Stimulated activated CD4-positive, alpha-beta T cell treated with anti-CD3 and anti-CD28 coated beads, Interleukin-12 subunit alpha, Interleukin-12 subunit beta, amount 100 ng/mL, for 4 hours (primary cell): Measurements from ENCODE around the gene NRDE2.

Experiments
- DNase-seq: peaks from one replicate; pipeline ENCODE4 v3.0.0-alpha.2; 2020

Gene NRDE2, protein sequence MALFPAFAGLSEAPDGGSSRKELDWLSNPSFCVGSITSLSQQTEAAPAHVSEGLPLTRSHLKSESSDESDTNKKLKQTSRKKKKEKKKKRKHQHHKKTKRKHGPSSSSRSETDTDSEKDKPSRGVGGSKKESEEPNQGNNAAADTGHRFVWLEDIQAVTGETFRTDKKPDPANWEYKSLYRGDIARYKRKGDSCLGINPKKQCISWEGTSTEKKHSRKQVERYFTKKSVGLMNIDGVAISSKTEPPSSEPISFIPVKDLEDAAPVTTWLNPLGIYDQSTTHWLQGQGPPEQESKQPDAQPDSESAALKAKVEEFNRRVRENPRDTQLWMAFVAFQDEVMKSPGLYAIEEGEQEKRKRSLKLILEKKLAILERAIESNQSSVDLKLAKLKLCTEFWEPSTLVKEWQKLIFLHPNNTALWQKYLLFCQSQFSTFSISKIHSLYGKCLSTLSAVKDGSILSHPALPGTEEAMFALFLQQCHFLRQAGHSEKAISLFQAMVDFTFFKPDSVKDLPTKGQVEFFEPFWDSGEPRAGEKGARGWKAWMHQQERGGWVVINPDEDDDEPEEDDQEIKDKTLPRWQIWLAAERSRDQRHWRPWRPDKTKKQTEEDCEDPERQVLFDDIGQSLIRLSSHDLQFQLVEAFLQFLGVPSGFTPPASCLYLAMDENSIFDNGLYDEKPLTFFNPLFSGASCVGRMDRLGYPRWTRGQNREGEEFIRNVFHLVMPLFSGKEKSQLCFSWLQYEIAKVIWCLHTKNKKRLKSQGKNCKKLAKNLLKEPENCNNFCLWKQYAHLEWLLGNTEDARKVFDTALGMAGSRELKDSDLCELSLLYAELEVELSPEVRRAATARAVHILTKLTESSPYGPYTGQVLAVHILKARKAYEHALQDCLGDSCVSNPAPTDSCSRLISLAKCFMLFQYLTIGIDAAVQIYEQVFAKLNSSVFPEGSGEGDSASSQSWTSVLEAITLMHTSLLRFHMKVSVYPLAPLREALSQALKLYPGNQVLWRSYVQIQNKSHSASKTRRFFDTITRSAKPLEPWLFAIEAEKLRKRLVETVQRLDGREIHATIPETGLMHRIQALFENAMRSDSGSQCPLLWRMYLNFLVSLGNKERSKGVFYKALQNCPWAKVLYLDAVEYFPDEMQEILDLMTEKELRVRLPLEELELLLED

DNA sequence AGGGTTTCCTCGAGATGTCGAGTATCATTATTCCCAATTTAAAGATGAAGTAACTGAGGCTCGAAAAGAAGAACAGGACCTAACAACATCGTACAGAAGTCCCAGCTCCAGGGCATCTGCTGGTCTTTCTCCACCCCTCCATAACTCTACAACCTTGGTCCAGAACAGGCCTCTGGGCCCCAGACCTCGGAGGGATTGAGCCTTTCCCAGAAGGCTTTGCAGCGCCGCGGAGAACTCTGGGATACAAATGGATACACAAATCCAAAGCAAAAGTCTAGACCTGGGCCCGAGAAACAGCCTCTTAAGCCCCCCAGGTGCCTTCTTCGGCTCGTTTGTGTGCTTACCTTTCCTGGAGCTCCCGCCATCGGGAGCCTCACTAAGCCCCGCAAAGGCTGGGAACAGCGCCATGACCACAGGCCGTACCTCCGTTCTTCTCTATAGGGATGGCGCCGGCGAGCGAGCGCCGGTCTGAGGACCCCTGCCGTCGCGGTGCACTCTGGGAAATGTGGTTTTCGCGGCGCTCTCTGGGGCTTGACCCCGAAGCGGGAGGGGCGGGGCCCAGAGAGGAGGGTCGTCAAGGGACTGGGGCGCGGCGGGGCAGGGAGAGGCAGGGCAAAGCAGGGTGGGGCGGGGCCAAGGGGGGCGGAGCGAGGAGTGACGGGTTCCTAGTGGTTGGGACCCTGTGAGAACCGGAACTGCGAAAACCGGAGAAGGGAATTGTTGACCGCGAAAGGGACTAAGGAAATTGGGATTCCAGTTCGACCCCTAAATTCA is at the start of gene NRDE2:
Gene NRDE2, minus strand, starts transcription at position 445 of the 774 bp plus-strand sequence. Its CDS starts 37 bp downstream, at position 408.
- peak; percentile 100 for DNase-seq

DNA sequence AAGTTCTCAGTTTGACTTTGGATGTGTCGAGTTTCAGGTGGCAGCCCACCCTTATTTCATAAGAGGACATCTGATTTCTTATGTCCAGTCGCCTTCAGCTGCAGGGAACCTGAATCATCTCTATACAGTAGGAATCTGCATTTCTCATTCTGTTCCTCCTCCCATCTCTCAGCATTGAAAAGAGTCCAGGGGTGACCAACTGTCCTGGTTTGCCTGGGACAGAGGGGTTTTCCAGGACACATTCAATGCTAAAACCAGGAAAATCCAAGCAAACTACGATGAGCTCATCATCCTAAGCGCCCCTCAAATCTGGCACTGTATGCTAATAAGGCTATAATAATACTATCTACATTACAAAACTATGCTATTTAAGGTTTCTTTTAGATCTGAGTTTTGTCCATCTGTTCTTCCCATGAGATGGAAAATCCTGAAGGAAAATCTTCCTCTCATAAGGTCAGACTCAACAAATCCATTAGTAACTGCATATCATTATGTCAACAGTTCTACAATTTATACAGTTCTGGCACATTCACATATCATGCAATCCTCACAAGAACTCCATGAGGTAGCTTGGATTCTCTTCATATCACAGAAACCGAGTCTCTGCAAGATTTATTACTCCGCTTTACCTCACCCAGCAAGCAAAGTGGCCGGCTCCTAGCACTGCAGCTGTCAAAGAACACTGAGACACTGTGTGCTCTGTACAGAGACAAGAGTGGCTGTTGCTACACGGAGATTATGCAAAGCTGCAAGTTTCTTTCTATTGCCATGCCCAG is 49.5 kb upstream of the NRDE2 start:
- no peak for DNase-seq

DNA sequence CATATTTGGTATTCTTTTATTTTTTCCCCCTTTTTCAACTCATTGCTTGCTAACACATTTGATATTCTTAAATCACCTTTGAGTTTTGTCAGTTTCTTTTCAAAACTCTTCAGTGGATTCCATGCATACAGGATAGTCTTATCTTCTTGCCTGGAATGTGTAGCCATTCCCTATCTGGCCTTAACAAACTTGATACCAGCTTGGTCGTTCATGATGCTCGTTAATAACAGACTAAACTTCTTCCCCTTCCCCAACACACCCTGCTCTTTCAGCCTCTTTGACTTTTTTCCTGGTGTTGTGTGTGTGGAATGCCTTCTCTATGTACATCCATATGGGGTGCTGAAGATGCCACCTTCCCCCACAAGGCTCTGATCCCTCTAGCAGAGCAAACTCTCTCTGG is 47.4 kb upstream of the NRDE2 start:
- DNase-seq: no peak

DNA sequence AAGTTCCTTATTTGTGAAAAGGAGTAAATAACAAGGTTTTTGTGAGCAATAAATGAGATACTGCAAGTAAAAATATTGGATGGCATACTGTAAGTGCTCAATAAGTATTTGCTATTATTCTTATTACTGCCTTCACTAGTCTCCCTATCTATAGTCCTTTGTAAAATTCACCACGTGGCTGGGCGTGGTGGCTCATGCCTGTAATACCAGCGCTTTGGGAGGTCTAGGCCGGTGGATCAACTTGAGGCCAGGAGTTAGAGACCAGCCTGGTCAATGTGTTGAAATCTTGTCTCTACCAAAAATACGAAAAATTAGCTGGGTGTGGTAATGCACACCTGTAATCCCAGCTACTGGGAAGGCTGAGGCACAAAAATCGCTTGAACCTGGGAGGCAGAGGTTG is 46.5 kb upstream of the NRDE2 start:
- no peak for DNase-seq

DNA sequence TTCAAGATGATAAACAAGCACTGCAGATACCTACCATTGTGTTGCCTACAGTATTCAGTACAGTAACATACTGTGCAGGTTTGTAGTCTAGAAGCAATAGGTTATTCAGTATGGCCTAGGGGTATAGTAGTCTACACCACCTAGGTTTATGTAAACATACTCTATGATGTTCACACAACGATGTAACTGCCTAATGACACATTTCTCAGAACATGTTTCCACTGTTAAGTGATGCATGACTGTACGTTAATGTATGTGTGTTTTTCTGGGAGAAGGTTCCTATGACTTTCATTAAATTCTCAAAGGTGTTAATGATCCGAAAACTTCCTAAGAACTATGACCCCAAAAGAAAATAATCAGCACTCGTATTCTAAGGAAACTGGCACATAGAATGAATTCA is 44.2 kb upstream of the NRDE2 start:
- no peak for DNase-seq

DNA sequence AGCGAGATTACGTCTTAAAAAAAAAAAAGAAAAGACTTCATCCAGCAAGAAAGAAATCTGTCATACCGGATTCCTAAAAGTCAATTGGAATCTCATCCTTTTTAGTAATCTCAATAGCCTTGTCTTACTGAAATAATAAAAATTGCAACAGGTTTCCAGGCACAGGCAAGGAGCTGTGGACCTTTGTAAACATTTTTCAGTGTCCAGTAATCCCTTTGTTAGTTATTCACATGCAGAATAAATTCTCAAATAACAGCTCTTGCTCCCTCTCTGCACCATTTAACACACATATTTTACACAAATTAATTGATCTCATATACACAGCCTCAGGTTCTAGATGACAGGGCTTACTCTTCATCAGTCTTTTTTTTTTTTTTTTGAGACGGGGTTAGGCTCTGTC is 43.1 kb upstream of the NRDE2 start:
- no peak for DNase-seq

DNA sequence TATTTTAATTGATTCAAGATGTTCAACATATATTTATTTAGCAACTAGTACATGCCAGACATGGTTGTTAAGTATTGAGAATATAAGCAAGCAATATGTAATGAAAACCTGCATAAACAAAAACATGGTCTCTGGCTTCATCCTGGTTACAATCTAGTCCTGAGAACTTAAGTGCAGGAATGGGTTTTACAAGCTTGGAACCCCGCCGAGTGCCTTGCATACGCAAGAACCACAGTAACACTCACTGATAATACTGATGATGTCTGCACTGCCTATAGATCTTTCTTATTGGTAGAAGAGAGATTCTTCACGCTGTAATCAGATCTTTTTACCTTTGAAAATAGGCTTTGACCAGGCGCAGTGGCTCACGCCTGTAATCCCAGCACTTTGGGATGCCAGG is 42.1 kb upstream of the NRDE2 start:
- DNase-seq: no peak

DNA sequence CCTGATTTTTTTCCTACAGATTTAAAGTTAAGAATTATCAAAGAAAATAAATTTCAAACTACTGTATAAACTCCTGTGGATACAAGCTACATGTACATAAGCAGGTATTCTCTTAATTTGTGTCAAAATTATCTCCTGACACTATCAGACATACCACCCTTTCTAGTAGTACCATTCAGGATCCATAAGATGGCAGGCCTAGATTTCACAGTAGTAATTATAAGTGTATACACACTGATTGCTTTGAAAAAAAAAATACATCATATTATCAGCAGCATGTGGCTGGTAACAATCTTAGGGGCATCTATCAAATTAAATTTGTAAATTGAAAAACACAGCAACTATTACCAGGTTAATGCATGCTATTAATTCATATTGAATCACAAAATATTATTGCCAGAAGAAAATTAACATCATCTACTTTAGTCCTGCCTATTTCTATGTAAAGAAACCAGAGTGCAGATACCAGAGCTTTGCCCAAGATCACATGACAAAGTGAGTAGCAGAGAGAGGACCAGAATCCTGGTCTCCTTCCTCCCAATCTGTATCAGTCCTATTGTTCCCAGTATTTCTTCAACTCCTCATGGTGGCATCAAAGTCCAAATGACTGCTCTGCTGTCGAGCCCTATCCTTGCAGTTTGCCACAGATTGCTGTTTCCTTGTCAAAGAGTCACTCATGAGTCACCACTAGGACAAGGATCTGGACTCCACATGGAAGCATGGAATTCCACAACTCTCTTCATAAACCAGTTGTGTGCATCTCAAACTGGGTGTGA is 37.4 kb upstream of the NRDE2 start:
- no peak for DNase-seq

DNA sequence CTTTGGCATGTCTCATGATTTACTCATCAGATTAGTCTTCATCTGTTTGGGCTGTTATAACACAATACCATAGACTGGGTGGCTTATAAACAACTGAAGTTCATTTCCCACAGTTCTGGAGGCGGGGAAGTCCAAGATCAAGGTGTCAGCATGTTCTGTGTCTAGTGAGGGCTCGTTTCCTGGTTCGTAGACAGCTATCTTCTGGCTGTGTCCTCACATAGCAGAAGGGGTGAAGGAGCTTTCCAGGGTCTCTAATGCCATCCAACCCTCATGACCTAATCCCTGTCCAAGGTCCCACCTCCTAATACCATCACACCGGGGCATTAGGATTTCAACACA is 30.8 kb upstream of the NRDE2 start:
- DNase-seq: no peak

DNA sequence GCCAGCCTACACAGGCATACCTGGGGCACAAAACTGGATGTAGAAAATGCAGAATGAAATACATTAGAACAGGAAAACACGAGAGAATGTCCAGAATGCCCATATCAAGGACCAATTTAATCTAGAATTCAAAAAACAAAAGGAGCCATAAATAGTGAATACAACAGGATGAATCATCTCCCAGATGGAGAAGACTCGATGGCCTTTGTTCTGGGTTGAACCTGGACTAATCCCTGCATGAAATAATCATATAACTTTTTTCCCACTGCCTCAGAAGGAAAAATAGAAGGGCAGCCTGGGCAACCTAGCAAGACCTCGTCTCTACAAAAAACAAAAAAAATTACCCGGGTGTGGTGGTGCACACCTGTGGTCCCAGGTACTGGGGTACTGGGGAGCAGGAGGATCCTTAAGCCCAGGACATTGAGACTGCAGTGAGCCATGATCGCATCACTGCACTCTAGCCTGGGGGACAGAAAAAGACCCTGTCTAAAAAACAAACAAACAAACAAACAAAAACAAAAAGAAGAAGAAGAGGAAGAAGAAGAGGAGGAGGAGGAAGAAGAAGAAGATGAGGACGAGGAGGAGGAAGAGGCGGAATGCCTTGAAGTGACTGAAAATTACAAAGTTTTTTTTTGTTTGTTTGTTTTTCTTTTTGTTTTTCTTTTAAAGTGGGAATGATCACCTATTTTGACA is 30.3 kb upstream of the NRDE2 start:
- DNase-seq: no peak

DNA sequence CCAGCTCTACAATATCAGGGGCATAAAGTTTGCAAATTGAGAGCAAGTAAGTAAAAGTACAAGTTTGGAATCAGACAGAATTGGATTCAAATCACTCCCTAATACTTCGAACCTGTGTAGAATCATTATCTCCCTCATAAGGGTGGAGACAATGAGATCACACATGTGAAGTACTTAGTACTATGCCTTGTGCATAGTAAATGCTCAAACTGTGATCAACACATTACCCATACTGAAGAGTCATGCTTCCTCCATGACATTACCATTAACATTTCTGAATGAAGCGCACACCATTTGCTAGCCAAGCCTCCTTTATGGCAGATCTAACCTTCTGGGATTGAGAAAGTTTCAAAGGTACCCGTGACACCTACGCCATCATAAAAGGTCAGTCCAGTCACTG is 26.6 kb upstream of the NRDE2 start:
- no peak for DNase-seq

DNA sequence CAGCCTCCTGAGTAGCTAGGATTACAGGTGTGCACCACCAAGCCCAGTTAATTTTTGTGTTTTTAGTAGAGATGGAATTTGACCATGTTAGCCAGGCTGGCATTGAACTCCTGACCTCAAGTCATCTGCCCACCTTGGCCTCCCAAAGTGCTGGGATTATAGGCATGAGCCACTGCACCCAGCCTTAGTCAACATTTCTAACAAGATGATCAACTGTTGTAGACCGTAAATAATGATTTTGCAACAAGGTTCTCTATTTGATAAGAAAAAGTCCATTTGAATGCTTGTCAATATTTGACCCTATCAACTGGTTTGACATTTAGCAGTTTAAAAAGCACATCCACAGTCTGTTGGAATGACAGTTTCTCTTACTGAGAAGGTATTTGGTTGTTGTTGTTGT is 25.2 kb upstream of the NRDE2 start:
- DNase-seq: no peak

DNA sequence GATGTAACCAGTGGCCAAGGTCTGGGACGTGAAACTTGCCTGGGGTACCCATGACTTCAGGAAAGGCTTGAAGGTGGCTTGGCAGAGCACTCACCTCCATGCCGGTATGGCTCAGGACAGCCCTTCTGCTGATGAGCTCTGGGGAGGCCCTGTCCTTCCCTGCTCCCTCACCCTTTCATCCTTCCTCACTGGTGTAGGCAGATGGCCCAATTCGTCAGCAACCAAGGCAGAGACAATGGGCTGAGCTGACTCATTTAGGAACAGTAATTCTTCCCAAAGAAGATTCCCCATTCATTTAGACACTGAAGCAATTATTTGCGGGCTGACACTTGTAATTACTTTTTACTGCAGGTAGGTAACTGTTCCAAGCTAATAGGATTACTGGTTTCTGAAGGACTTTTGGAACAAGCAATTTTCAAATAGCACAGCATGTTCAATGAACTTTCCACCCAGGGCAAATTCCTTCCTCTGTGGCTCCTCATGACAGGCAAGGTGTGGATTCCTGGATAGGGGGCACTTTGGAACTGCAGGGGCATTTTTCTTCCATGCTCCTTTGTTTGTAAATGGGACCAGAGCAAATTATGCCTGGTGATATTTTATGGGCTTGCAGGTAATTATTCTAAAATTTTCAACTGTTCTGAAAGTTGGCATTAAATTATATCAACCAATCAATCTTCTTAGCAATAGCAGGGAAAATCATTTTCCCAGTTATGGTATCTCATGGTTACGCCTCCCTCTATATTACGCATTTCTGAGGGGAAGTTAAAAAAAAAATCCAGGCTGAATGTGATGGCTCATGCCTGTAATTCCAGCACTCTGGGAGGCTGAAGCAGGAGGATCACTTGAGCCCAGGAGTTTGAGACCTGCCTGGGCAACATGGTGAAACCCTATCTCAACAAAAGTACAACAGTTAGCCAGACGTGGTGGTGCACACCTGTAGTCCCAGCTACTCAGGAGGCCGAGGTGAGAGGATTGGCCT is 24.1 kb upstream of the NRDE2 start:
- no peak for DNase-seq

DNA sequence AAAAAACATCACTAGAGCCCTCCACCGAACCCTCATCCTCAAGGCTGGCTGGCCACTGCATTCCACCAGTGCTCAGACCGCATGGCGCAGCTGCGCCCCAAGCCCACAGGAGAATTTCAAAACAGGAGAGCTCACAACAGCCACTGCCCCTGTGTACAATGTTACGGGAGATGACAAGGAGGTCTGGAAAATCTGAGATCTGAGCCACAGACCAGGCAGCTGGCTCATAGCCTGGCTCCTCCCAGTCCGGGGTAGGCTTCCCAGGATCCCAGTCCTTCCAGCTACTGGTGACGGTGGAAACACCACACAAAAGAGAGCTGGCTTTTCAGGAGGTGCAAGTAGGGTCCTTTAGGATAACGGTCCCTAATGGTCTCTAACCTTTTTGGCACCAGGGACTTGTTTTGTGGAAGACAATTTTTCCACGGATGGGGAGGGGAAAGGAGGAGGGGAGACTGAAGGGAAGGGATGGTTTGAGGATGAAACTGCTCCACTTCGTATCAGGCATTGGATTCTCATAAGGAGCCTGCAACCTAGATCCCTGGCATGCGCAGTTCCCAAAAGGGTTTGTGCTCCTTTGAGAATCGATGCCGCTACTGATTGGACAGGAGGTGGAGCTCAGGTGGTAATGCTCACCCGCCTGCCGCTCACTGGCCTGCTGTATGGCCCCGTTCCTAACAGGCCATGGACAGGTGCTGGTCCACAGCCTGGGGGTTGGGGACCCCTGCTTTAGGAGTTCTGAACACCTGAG is 23.0 kb upstream of the NRDE2 start:
- DNase-seq: no peak

DNA sequence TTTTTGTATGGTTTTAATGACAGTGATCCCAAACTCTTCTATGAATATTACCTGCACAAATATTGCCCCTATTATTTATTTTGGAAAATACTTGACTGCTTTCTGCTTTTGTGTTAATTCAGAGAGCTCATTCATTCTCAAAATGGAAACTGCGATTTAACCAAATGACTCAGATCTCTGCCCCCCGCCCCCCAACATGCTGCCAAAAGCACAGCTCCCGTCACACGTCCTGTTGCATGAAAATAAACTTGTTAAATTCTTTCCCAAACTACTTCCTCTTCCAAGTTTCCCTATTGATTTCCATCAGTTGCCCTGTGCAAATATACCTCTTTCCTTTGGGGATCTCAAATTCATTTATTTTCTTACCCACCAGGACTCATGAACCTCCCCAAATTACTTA is 18.0 kb upstream of the NRDE2 start:
- no peak for DNase-seq

DNA sequence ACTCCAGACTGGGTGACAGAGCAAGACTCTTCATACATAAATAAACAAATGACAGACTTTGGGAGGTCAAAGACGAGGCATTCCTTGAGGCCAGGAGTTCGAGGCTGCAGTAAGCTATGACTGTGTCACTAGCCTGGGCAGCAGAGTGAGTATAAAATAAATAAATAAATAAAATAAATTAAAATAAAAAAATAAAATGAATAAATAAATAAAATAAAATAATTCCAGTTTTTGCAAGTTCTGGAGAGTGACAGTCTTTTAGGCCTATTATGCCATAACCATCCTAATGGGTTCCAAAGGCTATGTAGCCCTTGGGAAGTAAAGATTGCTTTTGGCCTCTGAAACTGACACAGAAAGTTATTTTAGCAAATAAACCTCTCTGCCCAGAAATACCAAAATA is 16.5 kb upstream of the NRDE2 start:
- DNase-seq: no peak

DNA sequence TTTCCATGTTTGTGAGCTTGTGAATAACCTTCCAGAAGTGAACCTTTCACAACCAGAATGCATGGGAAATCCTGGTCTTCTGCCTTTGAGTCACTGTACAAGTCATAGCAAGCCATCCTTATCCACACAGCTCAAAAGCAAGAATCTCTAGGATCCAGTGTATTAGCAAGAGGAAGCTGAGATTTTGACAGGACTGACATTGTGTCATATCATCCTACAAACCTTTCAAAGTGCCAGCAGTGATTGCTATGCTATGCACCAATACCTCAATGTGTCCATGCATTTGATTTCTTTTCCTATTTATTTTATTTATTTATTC is 13.5 kb upstream of the NRDE2 start:
- no peak for DNase-seq

DNA sequence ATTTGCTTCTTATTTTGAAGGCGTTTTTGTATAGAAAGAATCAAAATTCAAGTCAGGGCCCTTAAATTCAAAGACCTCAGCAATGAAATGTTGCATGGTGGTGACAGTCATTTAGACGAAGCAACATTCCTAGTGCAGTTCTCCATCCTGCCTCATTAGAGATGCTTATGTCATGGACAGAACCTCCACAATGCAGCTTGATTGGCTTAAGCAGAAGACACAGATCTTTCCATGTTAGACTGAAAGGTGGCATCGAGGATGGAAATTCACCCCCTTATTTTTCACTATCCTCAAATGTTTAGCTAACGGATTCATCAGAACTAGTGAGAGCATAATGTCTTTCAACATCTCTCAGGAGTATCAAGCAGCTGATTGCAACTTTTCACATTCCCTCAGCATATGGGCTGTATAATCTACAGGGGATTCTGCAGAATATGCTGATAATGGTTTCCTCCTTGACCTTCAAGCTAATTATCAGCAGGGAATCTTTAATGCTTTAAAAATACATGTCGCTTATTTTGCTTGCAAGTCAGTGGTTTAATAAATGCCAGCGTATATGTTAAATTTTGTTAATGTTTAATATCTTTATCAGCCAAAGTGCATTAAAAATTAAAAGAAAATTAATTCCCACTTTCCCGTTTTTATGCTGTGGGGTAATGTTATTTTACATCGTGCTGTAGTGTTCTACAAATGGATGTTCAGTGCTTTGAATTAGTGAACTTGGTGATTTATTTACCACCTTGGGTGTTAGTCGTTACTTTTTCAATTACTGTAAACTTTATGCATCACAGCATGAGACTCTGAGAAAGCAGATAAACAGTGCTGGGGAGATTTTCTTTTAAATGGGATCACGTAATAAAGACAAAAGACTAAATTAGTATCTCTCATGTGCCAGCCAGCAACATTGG is 12.8 kb upstream of the NRDE2 start:
- DNase-seq: no peak
